Duodenal mucosa (tissue), 2 donors: Measurements from ENCODE around the gene MTPN.

ENCODE experiments used
- H3K27ac ChIP-seq: one replicate; pipeline ENCODE4 v1.7.0; 2013; ENCODE audit warnings: low read depth, low read length
- H3K27me3 ChIP-seq, 2 donors: one replicate each; pipeline ENCODE4 v1.7.0; 2013; ENCODE audit warnings: low read length in 2 of 2, control low read depth in 1 of 2; ENCODE audit not compliant: insufficient read depth in 2 of 2, control insufficient read depth in 1 of 2
- H3K36me3 ChIP-seq, 2 donors: one replicate each; pipeline ENCODE4 v1.7.0; 2013; ENCODE audit warnings: low read length in 2 of 2, control low read depth in 1 of 2; ENCODE audit not compliant: insufficient read depth in 2 of 2, control insufficient read depth in 1 of 2
- H3K4me1 ChIP-seq, 2 donors: one replicate each; pipeline ENCODE4 v1.7.0; 2013; ENCODE audit warnings: low read length in 2 of 2, control low read depth in 1 of 2; ENCODE audit not compliant: insufficient read depth in 2 of 2, control insufficient read depth in 1 of 2
- H3K4me3 ChIP-seq, 2 donors: one replicate each; pipeline ENCODE4 v1.7.0; 2013; ENCODE audit warnings: low read length in 2 of 2, low read depth in 1 of 2
- H3K9ac ChIP-seq, 2 donors: one replicate each; pipeline ENCODE4 v1.7.0; 2013; ENCODE audit warnings: low read length in 2 of 2, low read depth in 1 of 2
- H3K9me3 ChIP-seq, 2 donors: one replicate each; pipeline ENCODE4 v1.7.0; 2013; ENCODE audit warnings: low read length in 2 of 2, control low read depth in 1 of 2; ENCODE audit not compliant: control insufficient read depth in 1 of 2

MTPN gene

DNA sequence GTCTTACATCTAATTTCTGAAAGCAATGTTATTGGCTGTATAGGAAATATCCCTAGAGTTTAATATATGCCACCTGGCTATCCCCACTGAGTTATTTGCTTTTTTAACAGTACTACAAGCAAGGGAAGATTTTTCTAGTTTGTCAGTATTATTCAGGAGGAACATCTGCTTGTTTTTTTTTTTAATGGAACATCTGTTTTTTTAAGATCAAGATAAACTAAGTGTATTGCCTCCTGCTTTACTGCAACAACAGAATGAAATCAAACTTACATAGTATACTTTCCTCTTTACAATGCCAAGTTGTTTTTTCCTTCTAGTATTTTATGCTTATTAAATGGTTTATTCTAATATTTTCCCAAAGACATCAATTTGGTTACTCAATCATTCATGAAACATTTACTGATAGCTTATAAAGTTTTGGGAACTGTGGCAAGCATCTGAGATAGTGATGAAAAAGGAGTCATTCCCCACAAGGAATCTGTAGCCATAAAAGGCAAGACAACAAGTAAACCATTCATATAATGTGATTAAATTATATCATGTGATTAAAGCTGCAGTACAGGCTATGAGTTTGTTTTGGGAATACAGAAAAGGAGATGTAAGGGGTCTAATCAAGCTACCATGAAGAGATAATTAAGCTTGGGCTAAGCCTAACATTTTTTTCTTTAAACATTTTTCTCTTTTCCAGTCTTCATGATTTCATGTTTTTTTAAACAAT, 17.4 kb downstream of the MTPN start:
- H3K27me3 ChIP-seq: no peaks in the 10 kb centered on the region
- no peak overlapping the region for H3K9ac ChIP-seq
- H3K27ac ChIP-seq: no peak overlapping the region
- H3K4me3 ChIP-seq: no peak overlapping the region
- no peaks in the 10 kb centered on the region for H3K9me3 ChIP-seq
- peaks cover 0 to 4% of the 10 kb centered on the region in 2 donors for H3K36me3 ChIP-seq
- peaks cover 0 to 8% of the 10 kb centered on the region in 2 donors for H3K4me1 ChIP-seq

DNA sequence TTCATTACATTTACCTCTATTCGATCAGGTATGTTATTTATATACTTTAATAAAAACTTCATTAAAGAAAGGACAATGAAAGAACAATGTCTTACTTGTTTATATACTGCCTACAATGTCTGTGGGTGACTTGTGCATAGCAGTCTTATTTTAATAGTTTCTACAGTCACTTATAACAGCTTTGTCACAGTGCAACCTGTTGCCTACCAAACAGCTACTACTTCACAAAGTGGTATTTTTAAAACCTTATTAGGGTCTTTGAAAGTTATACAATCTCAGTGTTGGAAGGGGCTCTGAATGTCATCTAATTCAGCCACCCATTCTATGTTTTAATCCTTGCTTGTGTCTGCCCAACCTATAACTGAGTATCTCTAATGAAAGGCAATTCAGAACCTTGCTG, 19.0 kb downstream of the MTPN start:
- Histone ChIP-seq H3K36me3 (peaks cover 0 to 4% of the 10 kb centered on the region in 2 donors), H3K9ac (no peak overlapping the region), H3K4me1 (peaks cover 0 to 8% of the 10 kb centered on the region in 2 donors), H3K9me3 (no peaks in the 10 kb centered on the region), H3K27me3 (no peaks in the 10 kb centered on the region), H3K4me3 (no peak overlapping the region), H3K27ac (no peak overlapping the region)

DNA sequence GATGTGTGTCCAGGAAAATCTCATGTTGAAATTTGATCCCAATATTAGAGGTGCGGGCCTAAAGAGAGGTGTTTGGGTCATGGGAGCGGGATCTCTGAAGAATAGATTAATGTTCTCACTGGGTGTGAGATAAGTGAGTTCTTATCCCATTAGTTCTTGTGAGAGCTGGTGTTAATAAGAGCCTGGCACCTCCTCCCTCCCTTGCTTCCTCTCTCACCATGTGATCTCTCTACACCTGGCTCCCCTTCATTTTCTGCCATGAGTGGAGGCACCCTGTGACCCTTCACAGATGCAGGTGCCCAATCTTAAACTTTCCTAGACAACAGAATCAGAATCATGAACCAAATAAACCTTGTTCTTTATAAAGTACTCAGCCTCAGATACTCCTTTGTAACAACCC, 19.5 kb downstream of the MTPN start:
- Histone ChIP-seq H3K4me3 (no peak overlapping the region), H3K36me3 (peaks cover 0 to 4% of the 10 kb centered on the region in 2 donors), H3K9me3 (no peaks in the 10 kb centered on the region), H3K4me1 (peaks cover 0 to 8% of the 10 kb centered on the region in 2 donors), H3K27me3 (no peaks in the 10 kb centered on the region), H3K27ac (no peak overlapping the region), H3K9ac (no peak overlapping the region)

DNA sequence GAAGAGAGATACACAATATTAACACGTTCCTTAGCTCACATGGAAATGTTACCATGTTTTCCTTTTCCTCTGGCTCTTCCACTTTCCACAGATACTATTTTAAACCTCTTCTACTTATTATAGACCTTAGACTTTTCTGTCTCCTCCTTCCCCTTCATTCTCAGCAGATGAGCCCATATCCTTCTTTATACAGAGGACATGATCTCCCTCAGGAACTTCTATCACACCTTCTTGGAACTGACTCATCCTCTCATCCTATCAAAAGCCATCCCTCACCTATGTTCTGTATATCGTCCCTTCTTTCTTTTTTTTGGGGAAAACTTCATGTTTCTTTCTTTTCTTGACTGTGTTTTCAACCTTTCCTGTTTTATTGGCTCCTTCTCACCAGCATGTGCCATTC, 20.8 kb downstream of the MTPN start:
- H3K9me3 ChIP-seq: no peaks in the 10 kb centered on the region
- peaks cover 0 to 4% of the 10 kb centered on the region in 2 donors for H3K36me3 ChIP-seq
- H3K27me3 ChIP-seq: no peaks in the 10 kb centered on the region
- no peak overlapping the region for H3K4me3 ChIP-seq
- H3K9ac ChIP-seq: no peak overlapping the region
- H3K27ac ChIP-seq: no peak overlapping the region
- H3K4me1 ChIP-seq: peaks cover 0 to under 1% of the 10 kb centered on the region in 2 donors

DNA sequence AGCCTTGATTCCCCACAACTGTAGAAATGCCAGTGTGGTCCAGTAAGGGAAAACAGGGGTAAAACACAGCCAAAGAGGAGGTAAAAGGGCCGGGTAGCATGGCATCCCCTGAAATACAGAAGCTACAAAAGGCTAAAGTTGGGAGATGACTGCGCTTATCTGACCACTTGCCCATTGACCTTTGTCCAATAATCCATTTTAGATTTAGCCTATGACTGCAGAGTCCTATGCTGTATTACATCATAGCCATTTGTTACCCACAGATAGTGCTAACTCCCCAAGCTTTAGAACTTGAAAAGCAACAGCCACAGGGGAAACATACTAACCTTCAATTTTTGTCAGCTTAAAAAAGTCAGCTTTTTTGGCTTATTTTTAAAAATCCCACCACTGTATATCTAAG, 26.2 kb downstream of the MTPN start:
- Histone ChIP-seq H3K4me3 (no peak overlapping the region), H3K9me3 (no peaks in the 10 kb centered on the region), H3K9ac (no peak overlapping the region), H3K27me3 (no peaks in the 10 kb centered on the region), H3K4me1 (no peaks in the 10 kb centered on the region), H3K36me3 (peaks cover 11 to 22% of the 10 kb centered on the region in 2 donors), H3K27ac (no peak overlapping the region)

DNA sequence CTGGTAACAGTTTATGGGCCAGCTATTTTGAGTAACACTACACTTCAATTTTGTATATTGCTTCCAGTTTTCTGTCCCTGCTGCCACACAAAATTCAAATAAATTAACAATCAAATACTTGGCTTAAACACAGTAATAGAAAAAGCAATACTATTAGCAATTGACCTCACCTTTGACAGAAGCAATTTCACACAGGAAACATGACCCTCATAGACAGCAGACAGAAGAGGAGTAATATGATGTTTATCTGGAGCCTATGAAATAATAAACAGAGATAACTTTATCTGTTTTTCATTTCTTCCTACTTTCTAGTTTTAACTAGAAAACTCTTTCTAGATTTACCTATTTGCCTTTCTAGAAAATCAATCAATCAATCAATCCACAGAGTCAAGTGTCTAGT, 26.7 kb downstream of the MTPN start:
- Histone ChIP-seq H3K9me3 (no peaks in the 10 kb centered on the region), H3K36me3 (peaks cover 10 to 22% of the 10 kb centered on the region in 2 donors), H3K9ac (no peak overlapping the region), H3K4me3 (no peak overlapping the region), H3K27me3 (no peaks in the 10 kb centered on the region), H3K4me1 (no peaks in the 10 kb centered on the region), H3K27ac (no peak overlapping the region)

DNA sequence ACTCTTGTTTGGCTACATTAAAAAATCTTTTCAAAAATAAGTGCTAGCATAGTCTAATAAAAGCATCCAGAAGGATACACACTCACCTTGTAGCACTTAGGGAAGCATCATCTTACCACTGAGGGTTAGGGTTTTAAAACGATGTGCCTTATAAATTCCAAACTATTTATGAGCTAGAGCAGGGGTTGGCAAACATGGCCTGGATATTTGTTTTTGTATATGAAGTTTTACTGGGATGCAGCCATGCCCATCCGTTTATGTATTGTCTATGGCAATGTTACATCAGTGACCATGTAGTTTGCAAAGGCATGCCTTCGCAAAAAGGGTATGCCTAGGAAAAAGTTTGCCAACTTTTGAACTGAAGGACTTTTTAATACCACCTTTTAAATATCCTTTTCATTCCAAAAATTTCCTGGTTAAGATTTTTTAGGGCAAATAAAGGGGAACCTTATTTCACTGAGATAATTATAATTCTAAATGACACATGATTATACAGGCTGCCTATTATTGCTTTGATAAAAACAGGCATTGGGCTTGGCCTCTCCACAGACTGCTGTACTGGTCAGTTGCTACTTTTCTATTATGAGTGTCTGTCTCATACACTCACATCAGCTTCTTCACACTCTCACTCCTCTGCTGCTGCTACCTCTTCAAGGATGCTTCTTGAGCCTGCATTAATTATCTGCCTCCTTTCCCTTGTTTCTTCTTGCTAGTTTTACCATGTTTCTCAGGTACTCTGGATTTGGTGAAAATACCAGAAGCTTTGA, 30.7 kb downstream of the MTPN start:
- Histone ChIP-seq H3K4me1 (no peaks in the 10 kb centered on the region), H3K9me3 (no peaks in the 10 kb centered on the region), H3K36me3 (peaks cover 10 to 24% of the 10 kb centered on the region in 2 donors), H3K27ac (no peak overlapping the region), H3K27me3 (no peaks in the 10 kb centered on the region), H3K4me3 (no peak overlapping the region), H3K9ac (no peak overlapping the region)

DNA sequence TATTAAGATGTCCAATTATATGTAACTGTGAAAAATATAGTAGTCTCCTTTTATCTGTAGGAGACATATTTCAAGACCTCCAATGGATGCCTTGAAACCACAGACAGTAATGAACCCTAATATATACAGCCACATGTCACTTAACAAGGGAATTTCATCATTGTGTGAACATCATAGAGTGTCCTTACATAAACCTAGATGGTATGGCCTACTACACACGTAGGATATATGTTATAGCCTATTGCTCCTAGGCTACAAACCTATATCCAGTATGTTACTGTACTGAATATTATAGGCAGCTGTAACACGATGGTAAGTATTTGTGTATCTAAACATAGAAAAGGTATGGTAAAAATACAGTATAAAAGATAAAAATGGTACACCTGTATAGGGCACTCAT, 32.4 kb downstream of the MTPN start:
- H3K27ac ChIP-seq: no peak overlapping the region
- no peak overlapping the region for H3K9ac ChIP-seq
- no peaks in the 10 kb centered on the region for H3K4me1 ChIP-seq
- H3K27me3 ChIP-seq: no peaks in the 10 kb centered on the region
- H3K4me3 ChIP-seq: no peak overlapping the region
- peaks cover 3 to 12% of the 10 kb centered on the region in 2 donors for H3K36me3 ChIP-seq
- H3K9me3 ChIP-seq: no peaks in the 10 kb centered on the region

DNA sequence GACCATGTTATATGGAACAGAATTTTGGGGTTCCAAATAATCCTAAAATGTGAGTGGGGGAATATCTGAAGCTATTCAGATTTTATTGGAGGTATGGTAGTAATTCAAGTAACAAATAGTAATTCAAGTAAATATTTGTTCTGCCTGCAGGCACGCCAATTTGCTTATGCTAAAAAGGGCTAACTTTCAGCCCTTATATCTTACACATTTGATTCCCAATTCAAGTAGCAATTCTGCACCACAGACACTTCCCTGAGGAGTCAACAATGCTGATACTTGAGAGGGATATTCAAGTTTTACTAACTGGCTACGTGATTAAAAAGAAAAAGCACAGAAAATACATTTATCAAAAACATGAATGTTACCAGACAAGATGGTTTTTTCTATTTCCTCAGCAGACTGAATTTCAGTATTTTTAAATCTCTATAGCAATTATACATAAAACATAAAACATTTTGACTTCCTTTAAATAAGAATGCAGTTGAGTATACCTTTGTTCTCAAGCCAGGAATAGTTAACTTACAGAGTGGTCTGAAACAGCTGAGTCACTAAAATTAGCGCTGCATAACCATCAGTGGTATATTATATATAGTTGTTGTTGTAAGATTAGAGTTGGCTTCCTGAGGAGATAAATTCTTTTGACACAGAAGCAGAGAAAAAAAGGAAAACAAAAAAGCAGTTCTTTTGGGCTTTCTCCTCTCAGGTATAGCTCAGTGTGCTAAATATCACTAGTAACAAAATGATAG, 33.9 kb downstream of the MTPN start:
- Histone ChIP-seq H3K36me3 (peaks cover 0 to 9% of the 10 kb centered on the region in 2 donors), H3K9me3 (no peaks in the 10 kb centered on the region), H3K4me1 (peaks cover 0 to 9% of the 10 kb centered on the region in 2 donors), H3K27ac (no peak overlapping the region), H3K9ac (no peak overlapping the region), H3K4me3 (no peak overlapping the region), H3K27me3 (no peaks in the 10 kb centered on the region)

DNA sequence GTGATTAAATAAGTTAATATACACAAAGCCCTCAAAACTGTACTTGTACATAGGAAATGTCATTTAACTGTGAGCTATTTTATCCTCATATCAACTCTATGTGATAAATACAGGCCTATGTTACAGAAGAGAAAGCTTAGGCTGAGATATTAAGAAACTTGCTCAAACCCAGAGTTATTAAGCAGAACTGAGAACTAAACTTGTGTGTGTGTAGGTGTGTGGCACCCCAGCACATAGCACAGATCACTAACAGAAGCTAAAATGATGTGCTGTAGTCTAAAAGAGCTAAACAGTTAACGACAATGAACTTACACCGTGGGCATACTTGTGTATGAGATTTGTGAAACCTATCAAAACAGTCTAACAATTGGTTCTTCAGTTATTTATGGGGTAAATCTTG, 34.5 kb downstream of the MTPN start:
- Histone ChIP-seq H3K27me3 (no peaks in the 10 kb centered on the region), H3K9ac (no peak overlapping the region), H3K4me3 (no peak overlapping the region), H3K36me3 (peaks cover 0 to 9% of the 10 kb centered on the region in 2 donors), H3K4me1 (peaks cover 2 to 12% of the 10 kb centered on the region in 2 donors), H3K9me3 (no peaks in the 10 kb centered on the region), H3K27ac (no peak overlapping the region)
